Spinal cord (tissue), 10 donors: ENCODE results near the gene SLC22A2. TPM values are rescaled to one million over a fixed set of nuclear protein-coding genes. Genes with fewer than 3 reads are reported as not detected.
"Not testable (repeated sequence)": the region's sequence is repeated elsewhere in the genome, so short reads cannot be mapped to it uniquely, and the experiment has no call there.

Experiments
- DNase-seq, 6 donors: peaks; one replicate each; pipeline versions ENCODE4 v3.0.0 to v3.0.0-alpha.2; 2013 to 2015; ENCODE audit warnings: low spot score in 6 of 6, low read depth in 4 of 6
- H3K27ac ChIP-seq: one replicate; pipeline ENCODE4 v1.5.1; 2013; ENCODE audit warnings: low read depth, low read length, control low read depth
- H3K27me3 ChIP-seq: one replicate; pipeline ENCODE4 v1.6.1; 2013; ENCODE audit warnings: low read length; ENCODE audit not compliant: control insufficient read depth, insufficient read depth
- H3K36me3 ChIP-seq: one replicate; pipeline ENCODE4 v1.6.1; 2013; ENCODE audit warnings: low read length; ENCODE audit not compliant: control insufficient read depth, insufficient read depth
- H3K4me1 ChIP-seq: one replicate; pipeline ENCODE4 v1.6.1; 2013; ENCODE audit warnings: low read length; ENCODE audit not compliant: control insufficient read depth, insufficient read depth
- H3K4me3 ChIP-seq: one replicate; pipeline ENCODE4 v1.5.1; 2013; ENCODE audit warnings: low read depth, low read length, control low read depth
- H3K9me3 ChIP-seq: one replicate; pipeline ENCODE4 v1.6.1; 2013; ENCODE audit warnings: low read length; ENCODE audit not compliant: control insufficient read depth, insufficient read depth
- WGBS: methylation state at CpG from one replicate; pipeline ENCODE4 v1.1.5; 2013; ENCODE audit warnings: missing lambda C conversion rate; ENCODE audit not compliant: insufficient coverage; 5-methylcytosine and 5-hydroxymethylcytosine counted together
- long read RNA-seq, 4 donors: transcript quantifications; one replicate each; lab custom pipeline, GENCODE V29; 2026
- polyA plus RNA-seq, 2 donors: library from polyadenylated mRNA; unstranded; fragments of 120-200 nt; gene quantifications; one replicate each; pipeline ENCODE4 v1.2.1, GENCODE V29; 2013; ENCODE audit not compliant: insufficient read length in 2 of 2
- total RNA-seq, 2 donors: library from RNA; depleted of rRNA in 1 of 2; stranded (reverse); fragments of 120-200 nt in 1 of 2; fragments of >200 nt in 1 of 2; gene quantifications; one replicate each; pipeline versions ENCODE4 v1.2.3 to v1.2.4, GENCODE V29; 2013 to 2014
- donor health status: healthy.

The SLC22A2 gene
- total RNA-seq (10 to 100 TPM in 1 of 2 donors, 1 to 10 TPM in 1; 6.7 to 39.2 TPM), polyA plus RNA-seq (1 to 10 TPM; 1.2 to 6.0 TPM)
- long read RNA-seq, donor 1, partial matches to known transcripts = 7 of 9 reads
- long read RNA-seq, donor 1, other reads (novel, unspliced or antisense) = 0 of 9 reads
- long read RNA-seq, donor 2 = 0 reads
- long read RNA-seq, donor 3 = 0 reads
- long read RNA-seq, donor 4 = 0 reads

- H3K9me3 ChIP-seq = no peaks in the 10 kb centered on the region
- H3K27ac ChIP-seq = peak within 1 kb of the TSS; percentile 42
- no peaks in the 10 kb centered on the region for H3K36me3 ChIP-seq
- peak in 1 of 6 donors; percentile 61 for DNase-seq
- no peak within 1 kb of the TSS for H3K4me3 ChIP-seq
- H3K27me3 ChIP-seq = no peaks in the 10 kb centered on the region
- 86% methylated on average over 43 of the region's 43 CpGs for WGBS
- peaks cover 21% of the 10 kb centered on the region for H3K4me1 ChIP-seq
Measured at GRCh38 chr6:160258346-160259142, at the start of gene SLC22A2. Gene SLC22A2, minus strand, starts transcription at chr6:160258821. Its CDS starts 64 bp downstream, at chr6:160258757.

GRCh38 chr6:160305926-160306713 is 47.5 kb upstream of the SLC22A2 start:
- Histone ChIP-seq H3K36me3 (no peaks in the 10 kb centered on the region), H3K4me1 (peaks cover 11% of the 10 kb centered on the region), H3K27ac (no peak overlapping the region), H3K4me3 (no peak overlapping the region), H3K27me3 (no peaks in the 10 kb centered on the region), H3K9me3 (peaks cover 2% of the 10 kb centered on the region)
- peak in 4 of 6 donors; percentile 35 to 85 (median 68) for DNase-seq
- WGBS = 45% methylated on average over 5 of the region's 7 CpGs

GRCh38 chr6:160303806-160304205 is 45.2 kb upstream of the SLC22A2 start:
- Histone ChIP-seq H3K4me3 (no peak overlapping the region), H3K4me1 (peaks cover 20% of the 10 kb centered on the region), H3K36me3 (no peaks in the 10 kb centered on the region), H3K27me3 (no peaks in the 10 kb centered on the region), H3K9me3 (peaks cover 2% of the 10 kb centered on the region), H3K27ac (no peak overlapping the region)
- DNase-seq = no peak
- WGBS = 78% methylated on average over 2 of the region's 2 CpGs

DNA sequence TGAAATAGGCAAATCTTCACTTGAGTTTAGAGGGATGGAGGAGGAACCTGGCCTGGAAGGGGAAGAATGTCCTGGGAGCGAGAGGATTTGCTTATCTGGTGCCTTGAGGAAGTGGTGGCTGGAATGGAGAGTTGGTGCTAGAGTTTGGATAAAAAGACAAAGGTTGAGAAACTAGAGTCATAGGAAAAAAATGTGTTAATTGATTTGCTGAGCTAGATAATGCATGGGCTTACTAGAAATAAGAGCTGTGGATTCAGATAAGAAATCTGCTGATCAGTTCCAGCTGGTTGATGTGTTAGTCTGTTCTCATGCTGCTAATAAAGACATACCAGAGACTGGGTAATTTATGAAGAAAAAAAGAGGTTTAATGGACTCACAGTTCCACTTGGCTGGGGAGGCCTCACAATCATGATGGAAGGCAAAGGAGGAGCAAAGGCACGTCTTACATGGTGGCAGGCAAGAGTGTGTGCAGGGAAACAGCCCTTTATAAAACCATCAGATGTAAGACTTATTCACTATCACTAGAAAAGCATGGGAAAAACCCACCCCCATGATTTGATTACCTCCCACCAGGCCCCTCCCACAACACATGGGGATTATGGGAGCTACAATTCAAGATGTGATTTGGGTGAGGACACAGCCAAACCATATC is 43.9 kb upstream of the SLC22A2 start:
- peaks cover 22% of the 10 kb centered on the region for H3K4me1 ChIP-seq
- H3K4me3 ChIP-seq, H3K27me3 ChIP-seq, DNase-seq, H3K27ac ChIP-seq, H3K9me3 ChIP-seq, H3K36me3 ChIP-seq: not testable (repeated sequence)
- 100% methylated on average over 1 of the region's 2 CpGs for WGBS

DNA sequence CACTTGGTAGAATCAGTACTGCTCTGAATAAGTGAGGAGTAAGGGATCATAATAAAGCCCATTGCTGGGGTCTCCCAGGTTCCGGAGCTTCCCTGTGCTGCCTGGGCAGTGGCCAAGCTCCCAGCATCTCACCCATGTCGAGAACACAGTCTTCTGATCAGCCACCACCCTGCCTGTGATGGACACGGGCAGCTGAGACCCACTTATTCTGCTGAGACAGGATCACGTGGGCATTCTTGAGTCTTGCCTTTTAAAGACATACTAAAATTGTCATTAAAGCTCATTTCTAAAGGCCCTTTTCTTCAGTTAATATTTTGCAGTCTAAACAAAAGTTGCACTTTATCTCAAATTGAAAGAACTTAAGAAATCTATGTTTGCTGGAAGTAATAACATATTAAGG is 42.7 kb upstream of the SLC22A2 start:
- WGBS = 49% methylated on average over 4 of the region's 4 CpGs
- Histone ChIP-seq H3K27me3 (no peaks in the 10 kb centered on the region), H3K4me3 (no peak overlapping the region), H3K27ac (peak overlapping the region; percentile 40), H3K36me3 (no peaks in the 10 kb centered on the region), H3K9me3 (no peaks in the 10 kb centered on the region), H3K4me1 (peaks cover 17% of the 10 kb centered on the region)
- peak in 1 of 6 donors; percentile 17 for DNase-seq

GRCh38 chr6:160300076-160300695 is 41.6 kb upstream of the SLC22A2 start:
- H3K4me3 ChIP-seq = no peak overlapping the region
- peak in 1 of 6 donors; percentile 23 for DNase-seq
- 79% methylated on average over 14 of the region's 15 CpGs for WGBS
- no peaks in the 10 kb centered on the region for H3K36me3 ChIP-seq
- no peak overlapping the region for H3K27ac ChIP-seq
- no peaks in the 10 kb centered on the region for H3K27me3 ChIP-seq
- H3K4me1 ChIP-seq = peaks cover 15% of the 10 kb centered on the region
- no peaks in the 10 kb centered on the region for H3K9me3 ChIP-seq

DNA sequence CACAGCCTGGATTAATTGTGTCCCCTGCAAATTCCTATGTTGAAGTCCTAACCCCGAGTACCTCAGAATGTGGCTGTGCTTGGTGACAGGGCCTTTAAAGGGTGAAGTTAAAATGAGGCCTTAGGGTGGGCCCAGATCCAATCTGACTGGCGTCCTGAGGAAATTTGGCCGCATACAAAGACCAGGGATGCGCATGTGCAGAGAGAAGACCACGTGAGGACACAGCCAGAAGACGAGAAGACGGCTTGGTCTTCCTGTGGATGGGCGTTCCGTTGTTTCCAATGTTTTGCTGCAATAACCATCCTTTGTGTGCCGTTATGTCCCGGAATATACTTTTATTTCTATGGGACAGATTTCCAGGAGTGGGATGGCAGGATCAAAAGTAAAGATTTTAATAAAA is 40.9 kb upstream of the SLC22A2 start:
- 89% methylated on average over 10 of the region's 11 CpGs for WGBS
- no peak overlapping the region for H3K4me3 ChIP-seq
- no peaks in the 10 kb centered on the region for H3K9me3 ChIP-seq
- no peak overlapping the region for H3K27ac ChIP-seq
- peaks cover 15% of the 10 kb centered on the region for H3K4me1 ChIP-seq
- no peaks in the 10 kb centered on the region for H3K27me3 ChIP-seq
- no peaks in the 10 kb centered on the region for H3K36me3 ChIP-seq
- DNase-seq = no peak

- no peak for DNase-seq
- peaks cover 15% of the 10 kb centered on the region for H3K4me1 ChIP-seq
- no peaks in the 10 kb centered on the region for H3K27me3 ChIP-seq
- WGBS = 67% methylated on average over 6 of the region's 8 CpGs
- no peak overlapping the region for H3K27ac ChIP-seq
- H3K4me3 ChIP-seq = no peak overlapping the region
- no peaks in the 10 kb centered on the region for H3K9me3 ChIP-seq
- H3K36me3 ChIP-seq = no peaks in the 10 kb centered on the region
Measured at GRCh38 chr6:160298121-160298520, 39.5 kb upstream of the SLC22A2 start.

- H3K27me3 ChIP-seq = no peaks in the 10 kb centered on the region
- no peak overlapping the region for H3K4me3 ChIP-seq
- no peak for DNase-seq
- no peaks in the 10 kb centered on the region for H3K36me3 ChIP-seq
- peaks cover 15% of the 10 kb centered on the region for H3K4me1 ChIP-seq
- H3K9me3 ChIP-seq = no peaks in the 10 kb centered on the region
- H3K27ac ChIP-seq = no peak overlapping the region
- WGBS = 70% methylated on average over 6 of the region's 6 CpGs
Measured at GRCh38 chr6:160297310-160297709, 38.7 kb upstream of the SLC22A2 start.
